Choroid plexus epithelial cell (primary cell): Measurements from ENCODE around the gene MIPOL1.
"Not testable (repeated sequence)": the region's sequence is repeated elsewhere in the genome, so short reads cannot be mapped to it uniquely, and the experiment has no call there.

ENCODE experiments used
- DNase-seq: peaks from one replicate; pipeline ENCODE4 v3.0.0-alpha.2; 2010; ENCODE audit warnings: low read depth
- H3K4me3 ChIP-seq: 2 replicates; pipeline ENCODE4 v1.5.1; 2011; ENCODE audit warnings: low read depth, mild to moderate bottlenecking, control low read depth, low read length, moderate library complexity
- TF ChIP-seq, protein P1 (sequence below): conservative IDR thresholded peaks from 2 replicates; pipeline ENCODE4 v1.5.1; 2011; ENCODE audit warnings: low read depth, mild to moderate bottlenecking, control low read depth, inconsistent platforms, low read length, moderate library complexity

The MIPOL1 gene

GRCh38 chr14:37437490-37437889 is 239.8 kb downstream of the MIPOL1 start:
- no peak for DNase-seq
- TF ChIP-seq, protein P1, sequence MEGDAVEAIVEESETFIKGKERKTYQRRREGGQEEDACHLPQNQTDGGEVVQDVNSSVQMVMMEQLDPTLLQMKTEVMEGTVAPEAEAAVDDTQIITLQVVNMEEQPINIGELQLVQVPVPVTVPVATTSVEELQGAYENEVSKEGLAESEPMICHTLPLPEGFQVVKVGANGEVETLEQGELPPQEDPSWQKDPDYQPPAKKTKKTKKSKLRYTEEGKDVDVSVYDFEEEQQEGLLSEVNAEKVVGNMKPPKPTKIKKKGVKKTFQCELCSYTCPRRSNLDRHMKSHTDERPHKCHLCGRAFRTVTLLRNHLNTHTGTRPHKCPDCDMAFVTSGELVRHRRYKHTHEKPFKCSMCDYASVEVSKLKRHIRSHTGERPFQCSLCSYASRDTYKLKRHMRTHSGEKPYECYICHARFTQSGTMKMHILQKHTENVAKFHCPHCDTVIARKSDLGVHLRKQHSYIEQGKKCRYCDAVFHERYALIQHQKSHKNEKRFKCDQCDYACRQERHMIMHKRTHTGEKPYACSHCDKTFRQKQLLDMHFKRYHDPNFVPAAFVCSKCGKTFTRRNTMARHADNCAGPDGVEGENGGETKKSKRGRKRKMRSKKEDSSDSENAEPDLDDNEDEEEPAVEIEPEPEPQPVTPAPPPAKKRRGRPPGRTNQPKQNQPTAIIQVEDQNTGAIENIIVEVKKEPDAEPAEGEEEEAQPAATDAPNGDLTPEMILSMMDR, result no peak
- H3K4me3 ChIP-seq, result no peak overlapping the region

DNA sequence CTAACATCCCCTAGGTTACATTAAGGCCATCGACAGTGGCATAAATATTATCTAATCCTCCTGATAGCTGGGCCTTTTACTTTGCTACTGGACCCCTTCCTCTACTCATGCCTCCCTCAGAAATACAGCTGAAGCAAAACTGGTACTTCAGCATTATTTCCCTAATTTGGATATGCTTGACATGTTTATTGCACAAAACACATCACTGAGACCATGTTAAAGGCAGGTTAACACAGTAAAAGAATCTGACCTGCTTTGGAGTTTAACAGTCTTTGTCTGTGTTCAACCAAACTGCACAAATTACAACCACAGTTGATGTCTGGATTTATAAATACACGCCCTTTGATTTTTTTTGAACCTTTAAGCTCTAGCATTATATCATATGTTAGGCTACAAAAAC is 240.7 kb downstream of the MIPOL1 start:
- H3K4me3 ChIP-seq, result no peak overlapping the region
- no peak for DNase-seq
- TF ChIP-seq, protein P1, result no peak

DNA sequence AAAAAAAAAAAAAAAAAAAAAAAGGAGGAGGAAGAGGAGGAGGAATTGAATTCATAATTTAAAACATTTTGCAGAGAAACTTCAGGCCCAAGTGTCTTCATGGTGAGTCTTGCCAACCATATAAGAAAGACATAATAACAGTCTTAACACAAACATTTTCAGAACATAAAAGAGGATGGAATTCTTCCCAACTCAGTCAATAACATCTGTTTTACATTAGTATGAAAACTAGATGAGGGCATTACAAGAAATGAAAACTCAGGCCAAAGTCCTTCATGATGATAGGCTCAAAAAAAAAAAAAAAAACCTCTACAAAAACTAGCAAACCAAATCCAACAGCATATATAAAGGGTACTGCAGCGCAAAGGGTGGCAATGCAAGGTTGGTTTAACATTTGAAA is 245.7 kb downstream of the MIPOL1 start:
- no peak overlapping the region for H3K4me3 ChIP-seq
- DNase-seq, result no peak
- TF ChIP-seq, protein P1, result no peak

GRCh38 chr14:37447883-37448391 is 250.2 kb downstream of the MIPOL1 start:
- TF ChIP-seq, protein P1, result no peak
- no peak for DNase-seq
- no peak overlapping the region for H3K4me3 ChIP-seq

DNA sequence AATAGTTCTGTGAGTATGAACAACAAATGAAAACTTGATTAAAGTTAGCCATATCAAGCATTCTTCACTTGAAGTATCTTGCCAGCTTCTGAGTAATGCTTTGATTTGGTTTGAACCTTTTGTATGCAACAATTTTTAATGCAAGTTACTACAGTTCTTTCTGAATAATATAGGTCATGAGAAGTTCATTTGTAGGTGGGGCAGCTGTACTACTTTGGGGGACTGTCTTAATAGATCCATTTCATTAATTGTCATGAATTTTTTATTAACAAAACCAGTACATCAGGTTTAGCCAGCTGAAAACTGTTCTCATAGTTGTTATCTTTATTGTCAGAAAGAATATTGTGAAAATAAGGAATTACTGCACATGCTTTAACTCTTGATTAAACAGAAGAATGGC is 254.6 kb downstream of the MIPOL1 start:
- TF ChIP-seq, protein P1, result no peak
- DNase-seq, result no peak
- H3K4me3 ChIP-seq, result no peak overlapping the region

DNA sequence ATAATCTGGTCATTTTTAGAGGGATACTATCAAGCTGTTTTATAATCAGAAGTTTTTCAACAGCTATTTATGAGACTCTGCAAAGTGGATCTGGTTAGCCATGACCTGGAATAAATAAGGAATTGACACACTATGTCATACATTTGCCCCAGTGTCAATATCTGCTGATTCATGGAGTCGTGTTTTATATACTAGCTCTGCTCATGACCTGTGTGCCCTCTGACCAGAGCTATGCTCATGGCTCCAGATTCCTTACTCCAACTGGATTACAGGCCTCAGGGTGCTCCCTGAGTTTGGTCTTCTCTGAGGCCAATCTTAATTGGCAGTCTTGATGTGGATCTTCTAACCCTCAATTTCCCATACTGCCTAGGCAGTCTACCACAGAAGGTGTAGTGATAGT is 256.2 kb downstream of the MIPOL1 start:
- TF ChIP-seq, protein P1, result no peak
- no peak for DNase-seq
- no peak overlapping the region for H3K4me3 ChIP-seq

- TF ChIP-seq, protein P1, result no peak
- DNase-seq, result no peak
- no peak overlapping the region for H3K4me3 ChIP-seq
Observed at GRCh38 chr14:37457334-37457733, 259.6 kb downstream of the MIPOL1 start.

- H3K4me3 ChIP-seq, DNase-seq: not testable (repeated sequence)
Observed at GRCh38 chr14:37462426-37462825, 264.7 kb downstream of the MIPOL1 start.
